Fibroblast of mammary gland (primary cell): ENCODE data around the gene TRIM46.

Source experiments
- DNase-seq: peaks from one replicate; pipeline ENCODE4 v3.0.0-alpha.2; 2010; ENCODE audit warnings: low read depth
- H3K4me3 ChIP-seq: 2 replicates; pipeline ENCODE4 v1.5.1; 2011; ENCODE audit warnings: low read depth, mild to moderate bottlenecking, low read length, moderate library complexity; ENCODE audit not compliant: control insufficient read depth
- CTCF ChIP-seq: conservative IDR thresholded peaks from 2 replicates; pipeline ENCODE4 v1.5.1; 2011; ENCODE audit warnings: low read depth, low read length, inconsistent platforms; ENCODE audit not compliant: control insufficient read depth, insufficient read depth

TRIM46 gene

GRCh38 chr1:155197901-155198546, 24.4 kb downstream of the TRIM46 start:
- TF ChIP-seq CTCF = no peak
- no peak overlapping the region for H3K4me3 ChIP-seq
- DNase-seq = no peak

GRCh38 chr1:155198547-155198906, 24.9 kb downstream of the TRIM46 start:
- DNase-seq = no peak
- no peak overlapping the region for H3K4me3 ChIP-seq

GRCh38 chr1:155199792-155200191, 26.1 kb downstream of the TRIM46 start:
- no peak for DNase-seq
- H3K4me3 ChIP-seq = no peak overlapping the region
- no peak for TF ChIP-seq CTCF

More at GRCh38 chr1:155198547-155198906, 24.9 kb downstream of the TRIM46 start:
- TF ChIP-seq CTCF = no peak

GRCh38 chr1:155200920-155201319, 27.3 kb downstream of the TRIM46 start:
- no peak overlapping the region for H3K4me3 ChIP-seq
- no peak for DNase-seq
- no peak for TF ChIP-seq CTCF

- TF ChIP-seq CTCF = no peak
- DNase-seq = no peak
- H3K4me3 ChIP-seq = no peak overlapping the region
Measured at GRCh38 chr1:155202198-155202597, 28.5 kb downstream of the TRIM46 start.

GRCh38 chr1:155202731-155203515, 29.3 kb downstream of the TRIM46 start:
- no peak for DNase-seq
- no peak for TF ChIP-seq CTCF
- H3K4me3 ChIP-seq = no peak overlapping the region
